NCI-H2081 (cell line): ENCODE data around the gene PRKCE.

ENCODE experiments used
- DNase-seq, 2 experiments: peaks; one replicate each; lab custom pipeline; 2025; lab: John Stamatoyannopoulos, UW

Gene PRKCE

DNA sequence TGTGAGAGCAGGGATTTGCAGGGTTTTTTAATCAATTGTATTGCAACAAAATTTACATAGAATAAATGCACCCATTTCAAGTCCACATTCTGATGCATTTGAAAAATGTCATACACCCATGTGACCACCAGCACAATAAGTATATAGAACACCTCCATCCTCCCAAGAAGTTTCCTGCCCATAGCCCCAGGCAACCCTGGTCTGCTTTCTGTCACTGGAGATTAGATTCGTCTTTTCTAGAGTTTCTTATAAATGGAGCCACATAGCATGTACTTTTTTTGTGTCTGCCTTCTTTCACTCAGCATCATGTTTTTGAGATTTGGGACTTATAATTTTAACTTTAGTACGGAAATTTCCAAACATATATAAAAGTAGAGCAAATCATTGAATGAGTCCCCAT, 518.6 kb downstream of the PRKCE start:
- no peak for DNase-seq

DNA sequence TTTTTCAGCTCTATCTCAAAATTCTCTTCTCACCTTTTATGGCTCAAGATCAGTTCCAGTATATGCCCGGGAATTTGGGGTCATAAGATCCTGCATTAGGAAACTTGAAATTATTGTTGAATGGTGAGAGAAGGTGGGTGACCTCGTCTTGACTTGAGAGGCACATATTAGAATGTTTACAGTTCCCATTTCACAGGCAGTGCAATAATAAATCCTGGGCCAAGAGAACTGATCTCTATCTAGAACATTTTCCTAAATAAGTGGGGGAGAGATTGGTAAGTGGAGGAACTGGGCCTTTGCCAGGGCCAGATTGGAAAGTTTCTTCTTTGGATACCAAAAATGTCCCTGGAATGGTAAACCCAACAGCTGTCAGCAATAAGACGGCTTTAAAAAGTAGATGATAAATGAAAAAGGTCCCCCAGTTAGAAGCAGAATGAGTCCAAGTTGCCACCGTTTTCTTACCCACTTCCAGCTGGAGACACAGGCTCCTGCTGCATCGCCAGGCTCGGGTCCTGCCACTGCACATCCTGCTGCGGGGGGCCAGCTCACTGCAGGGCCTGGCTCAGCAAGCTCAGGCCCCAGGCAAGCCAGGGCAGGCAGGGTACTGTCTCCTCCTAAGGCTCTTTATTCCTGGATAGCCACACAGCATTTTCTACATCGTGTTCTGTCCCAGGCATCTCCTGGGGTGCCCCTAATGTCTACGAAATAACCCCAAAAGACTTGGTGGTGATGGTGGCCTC, 519.3 kb downstream of the PRKCE start:
- DNase-seq = no peak

DNA sequence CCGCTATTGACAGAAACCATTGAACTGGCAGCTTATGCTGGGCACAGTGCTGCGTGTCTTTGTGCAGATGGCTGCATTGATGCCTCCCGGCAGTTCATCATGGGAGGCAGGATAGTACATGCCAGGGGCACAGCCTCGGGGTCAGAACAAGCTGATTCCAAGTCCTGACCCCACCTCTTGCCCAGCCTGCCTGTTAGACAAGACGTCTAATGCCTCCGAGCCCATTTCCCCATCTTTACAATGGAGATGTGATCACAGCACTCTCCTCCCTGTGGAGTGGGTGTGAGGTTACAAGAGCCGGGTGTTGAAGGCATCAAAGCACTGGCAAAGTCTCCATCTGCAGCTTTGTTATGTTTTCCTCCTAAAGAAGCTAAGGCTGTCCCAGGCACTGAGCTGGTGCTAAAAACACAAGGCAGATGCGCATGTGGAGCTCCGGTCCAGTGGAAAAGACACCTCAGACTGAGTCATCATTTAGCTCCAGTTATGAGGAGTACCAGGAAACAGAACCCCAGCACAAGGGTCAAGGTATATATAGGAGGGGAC, 520.0 kb downstream of the PRKCE start:
- DNase-seq = no peak

DNA sequence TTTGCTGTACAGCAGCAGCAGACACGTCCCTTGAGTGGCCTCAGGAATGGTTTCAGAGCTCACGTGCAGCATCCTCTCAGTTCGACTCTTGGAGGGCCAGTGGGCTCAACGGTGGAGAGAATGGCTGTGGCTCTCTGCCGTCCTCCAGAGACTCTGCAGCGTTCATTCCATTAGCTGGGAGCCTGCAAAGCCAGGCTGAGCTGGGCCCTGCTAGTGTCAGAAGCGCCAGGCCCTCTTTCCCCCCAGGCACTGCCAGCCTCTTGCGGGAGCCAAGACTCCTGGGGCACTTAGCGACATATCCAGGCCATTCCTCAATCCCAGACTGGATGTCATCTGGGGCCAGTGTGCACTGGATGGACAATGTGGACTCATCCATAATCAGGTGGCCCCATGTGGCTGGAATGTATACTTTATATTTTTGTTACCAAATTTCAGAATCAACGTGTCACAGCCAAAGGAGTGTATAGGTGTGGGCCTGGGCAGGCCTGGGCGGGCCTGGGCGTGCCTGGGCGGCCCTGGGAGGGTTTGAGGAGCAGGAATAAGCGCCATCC, 520.6 kb downstream of the PRKCE start:
- no peak for DNase-seq

DNA sequence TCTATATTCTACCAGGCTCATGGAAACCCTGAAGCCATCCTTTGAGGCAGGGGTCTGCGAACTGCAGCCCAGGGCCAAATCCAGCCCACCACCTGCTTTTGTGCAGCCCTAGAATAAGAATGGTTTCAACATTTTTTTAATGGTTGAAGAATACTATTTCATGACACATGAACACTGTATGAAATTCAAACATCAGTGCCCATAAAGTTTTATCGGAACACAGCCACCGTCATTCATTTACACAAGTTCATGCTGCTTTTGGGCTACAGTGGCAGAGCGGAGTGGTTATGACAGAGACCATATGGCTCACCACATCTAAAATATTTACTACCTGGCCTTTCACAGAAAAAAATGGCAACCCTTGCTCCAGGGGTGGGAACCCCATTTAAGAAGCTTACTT, 521.6 kb downstream of the PRKCE start:
- DNase-seq = no peak

DNA sequence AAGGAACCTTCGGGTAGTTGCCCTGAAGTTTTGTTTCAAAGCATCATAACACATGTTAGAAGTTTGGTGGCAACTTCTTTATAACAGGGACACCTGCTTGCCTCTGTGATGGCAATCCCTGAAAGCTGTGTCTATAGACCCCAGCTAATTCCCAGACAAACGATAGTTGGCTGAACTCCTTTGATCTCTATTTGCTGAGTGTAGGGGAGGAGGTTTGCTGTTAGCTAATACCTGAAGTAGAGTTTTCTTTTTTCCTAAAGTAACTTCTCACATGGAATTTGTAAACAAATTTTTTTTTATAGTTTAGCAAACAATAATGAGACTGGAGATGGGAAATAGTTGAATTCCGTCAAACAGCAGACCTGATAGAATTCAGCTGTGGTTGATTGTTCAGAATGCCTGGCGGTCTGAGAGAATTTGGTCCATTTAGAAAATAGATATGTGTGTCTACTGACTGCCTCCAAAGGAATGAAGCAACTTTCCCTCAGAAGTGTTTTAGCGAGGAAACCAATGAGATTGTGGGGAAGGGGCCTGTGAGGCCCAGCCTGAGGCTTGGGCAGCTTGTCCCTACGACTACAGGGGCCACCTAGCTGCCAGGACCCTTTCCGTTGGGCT, 522.3 kb downstream of the PRKCE start:
- DNase-seq = no peak

GRCh38 chr2:46174345-46175170, 523.1 kb downstream of the PRKCE start:
- no peak for DNase-seq

GRCh38 chr2:46175419-46175818, 523.9 kb downstream of the PRKCE start:
- DNase-seq = no peak

- no peak for DNase-seq
These were observed 526.1 kb downstream of the PRKCE start for GRCh38 chr2:46177461-46178089.

- DNase-seq = no peak
These were observed 527.7 kb downstream of the PRKCE start for GRCh38 chr2:46179037-46179621.

DNA sequence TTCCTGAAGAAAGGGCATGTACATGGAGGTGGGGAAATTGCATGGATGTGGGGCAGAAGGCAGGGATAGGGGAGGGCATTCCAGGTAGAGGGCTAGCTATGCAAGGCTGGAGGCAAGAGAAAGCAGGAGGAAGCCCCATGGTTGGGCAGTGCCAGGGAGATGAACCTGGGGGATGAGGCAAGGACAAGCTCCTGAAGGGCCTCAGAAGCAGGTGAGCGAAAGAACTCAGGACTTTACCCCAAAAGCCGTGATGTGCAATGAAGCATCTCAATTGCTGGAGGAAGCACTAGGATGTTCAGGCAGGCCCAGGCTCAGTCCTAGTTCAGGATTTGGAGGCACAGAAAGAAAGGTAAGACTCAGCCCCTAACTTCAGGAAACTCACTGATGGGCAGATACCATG, 528.7 kb downstream of the PRKCE start:
- DNase-seq = no peak

GRCh38 chr2:46181306-46181705, 529.8 kb downstream of the PRKCE start:
- DNase-seq = no peak

DNA sequence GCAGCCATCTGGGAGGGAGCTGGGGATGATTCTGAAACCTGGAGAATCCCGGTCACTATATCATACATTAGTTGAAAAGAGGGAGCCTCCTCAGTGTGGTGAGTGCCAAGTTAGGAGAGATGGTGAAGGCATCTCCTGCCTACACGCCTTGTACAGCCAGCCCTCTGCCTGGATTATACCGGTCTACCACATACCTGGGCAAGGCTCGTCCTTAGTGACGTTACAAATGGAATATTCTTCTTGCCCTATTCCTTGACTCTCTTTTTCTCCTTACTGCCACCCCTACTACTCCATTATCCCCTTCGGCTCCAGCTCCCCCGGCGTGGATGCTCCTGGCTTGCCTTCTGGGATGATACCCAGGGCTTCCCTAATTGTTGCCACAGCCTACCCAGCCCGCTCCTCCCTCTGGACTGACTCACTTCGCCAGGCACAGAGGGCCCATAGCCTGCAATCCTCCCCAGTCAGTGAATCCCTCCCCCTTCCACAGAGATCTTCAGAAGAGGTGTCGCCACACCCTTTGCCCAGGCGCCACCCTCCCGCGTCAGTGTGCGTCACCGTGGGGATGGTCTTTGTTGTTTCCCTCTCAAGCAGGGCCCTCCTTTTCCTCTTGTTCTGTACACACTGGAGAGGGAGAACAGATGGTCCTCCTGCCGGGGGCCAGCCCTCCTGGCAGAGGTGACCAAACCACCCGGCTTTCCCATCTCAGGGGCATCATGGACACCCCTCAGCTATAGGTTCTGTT, 530.5 kb downstream of the PRKCE start:
- DNase-seq = no peak

DNA sequence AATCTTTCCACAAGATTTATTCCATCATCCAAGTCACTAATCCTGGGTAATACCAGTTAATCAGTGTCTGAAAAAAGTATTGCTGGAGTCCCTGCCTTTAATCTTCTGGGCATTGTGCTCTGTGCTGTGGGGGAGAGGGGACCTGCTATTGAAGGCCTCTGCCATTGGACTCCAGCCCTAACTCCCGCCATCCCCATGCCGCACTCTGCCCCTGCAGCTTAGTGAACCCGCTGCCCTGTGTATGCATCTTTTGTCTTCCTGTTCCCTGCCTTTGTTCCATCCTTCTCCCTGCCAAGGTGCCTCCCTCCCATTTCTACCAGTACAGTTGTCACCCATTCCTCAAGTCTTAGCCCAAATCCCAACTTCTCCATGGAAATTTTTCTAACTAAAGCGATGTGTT, 532.0 kb downstream of the PRKCE start:
- no peak for DNase-seq

DNA sequence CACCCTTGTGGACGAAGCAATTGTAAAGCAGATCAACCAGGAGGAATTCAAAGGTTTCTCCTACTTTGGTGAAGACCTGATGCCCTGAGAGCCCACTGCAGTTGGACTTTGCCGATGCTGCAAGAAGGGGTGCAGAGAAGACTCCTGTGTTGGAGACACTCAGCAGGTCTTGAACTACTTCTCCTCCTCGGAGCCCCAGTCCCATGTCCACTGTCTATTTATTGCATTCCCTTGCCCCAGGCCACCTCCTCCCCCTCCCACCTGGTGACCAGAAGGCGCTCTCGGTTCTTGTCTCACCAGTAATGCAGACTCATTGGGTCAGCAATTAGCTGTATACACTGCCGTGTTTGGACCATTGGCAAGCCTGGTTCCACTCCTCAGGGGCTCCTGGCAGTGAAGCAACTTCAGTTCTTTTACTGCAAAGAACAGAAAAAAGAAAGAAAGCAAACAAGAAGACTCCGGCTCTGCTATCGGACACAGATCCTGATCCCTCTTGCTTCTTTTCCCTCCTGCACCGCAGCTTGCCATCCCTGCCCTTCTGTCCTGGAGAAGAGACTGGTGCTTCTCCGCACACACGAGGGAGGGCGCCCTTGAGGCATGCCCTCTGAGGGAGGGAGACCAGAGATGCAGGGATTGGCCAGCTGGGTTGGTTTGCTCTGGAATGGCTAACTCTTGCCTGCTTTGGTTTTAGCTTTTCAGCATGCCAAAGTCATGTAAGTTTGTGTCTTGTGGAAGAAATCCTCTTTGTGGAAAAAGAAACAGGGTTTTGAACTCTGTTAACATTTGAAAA, 533.5 kb downstream of the PRKCE start:
- DNase-seq = no peak

- DNase-seq = no peak
These were observed 535.7 kb downstream of the PRKCE start for GRCh38 chr2:46187112-46187618.

- DNase-seq = no peak
These were observed 536.7 kb downstream of the PRKCE start for GRCh38 chr2:46188041-46188716.

- DNase-seq = no peak
These were observed 541.9 kb downstream of the PRKCE start for GRCh38 chr2:46193356-46193755.

DNA sequence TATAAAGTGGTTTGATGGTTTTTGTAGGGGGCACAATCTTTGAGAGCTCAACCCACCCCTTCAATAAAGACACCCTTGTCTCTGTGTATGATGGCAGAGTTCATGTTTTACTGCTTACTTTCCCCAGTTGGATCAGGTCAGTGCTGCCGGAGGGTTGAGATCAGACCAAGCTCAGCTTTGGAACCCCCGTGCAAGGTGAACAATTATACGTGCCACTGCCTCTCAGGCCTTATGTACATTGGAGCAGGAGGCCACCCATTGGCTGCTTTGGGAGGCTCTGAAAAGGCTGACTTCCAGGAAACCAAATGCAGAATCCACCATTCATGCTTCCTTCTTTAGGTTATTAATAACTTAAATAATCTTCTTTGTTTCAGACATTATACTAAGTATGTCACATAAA, 542.4 kb downstream of the PRKCE start:
- no peak for DNase-seq
